ENCODE measurements around the gene NALF2. TPM values are rescaled to one million over a fixed set of nuclear protein-coding genes. Genes with fewer than 3 reads are reported as not detected.

NALF2 gene
- total RNA-seq, 1 donor from 2014 or later, result 9.8 TPM

- no peak for DNase-seq
- Mint-ChIP-seq H3K9me3 (ENCODE audit: unreplicated experiment) (peaks cover 3% of the 10 kb centered on the region), H3K4me1 (ENCODE audit: low read depth, unreplicated experiment) (peaks cover 4% of the 10 kb centered on the region), H3K4me3 (ENCODE audit: unreplicated experiment) (no peak overlapping the region), H3K36me3 (ENCODE audit: unreplicated experiment) (peaks cover 9% of the 10 kb centered on the region), H3K27me3 (ENCODE audit: unreplicated experiment) (peaks cover 2% of the 10 kb centered on the region), H3K27ac (ENCODE audit: unreplicated experiment) (no peak overlapping the region)
- TF ChIP-seq CTCF (IDR thresholded peaks at IDR 0.05; ENCODE audit: partially characterized antibody, unreplicated experiment), result no peak
Observed at GRCh38 chrX:69539437-69539836, 35.3 kb downstream of the NALF2 start.

GRCh38 chrX:69541956-69542355 lies 37.8 kb downstream of the NALF2 start:
- H3K27ac Mint-ChIP-seq (ENCODE audit: unreplicated experiment), result no peak overlapping the region
- no peak for DNase-seq
- no peak for TF ChIP-seq CTCF (IDR thresholded peaks at IDR 0.05; ENCODE audit: partially characterized antibody, unreplicated experiment)

GRCh38 chrX:69543572-69543971 lies 39.4 kb downstream of the NALF2 start:
- peaks cover 2% of the 10 kb centered on the region for H3K27me3 Mint-ChIP-seq (ENCODE audit: unreplicated experiment)
- H3K27ac Mint-ChIP-seq (ENCODE audit: unreplicated experiment), result no peak overlapping the region
- H3K4me3 Mint-ChIP-seq (ENCODE audit: unreplicated experiment), result no peak overlapping the region
- no peak for TF ChIP-seq CTCF (IDR thresholded peaks at IDR 0.05; ENCODE audit: partially characterized antibody, unreplicated experiment)
- H3K9me3 Mint-ChIP-seq (ENCODE audit: unreplicated experiment), result peaks cover 1% of the 10 kb centered on the region
- no peaks in the 10 kb centered on the region for H3K36me3 Mint-ChIP-seq (ENCODE audit: unreplicated experiment)
- DNase-seq, result no peak
- H3K4me1 Mint-ChIP-seq (ENCODE audit: low read depth, unreplicated experiment), result peaks cover 4% of the 10 kb centered on the region

More at GRCh38 chrX:69541956-69542355, 37.8 kb downstream of the NALF2 start:
- Mint-ChIP-seq H3K9me3 (ENCODE audit: unreplicated experiment) (peaks cover 1% of the 10 kb centered on the region), H3K4me3 (ENCODE audit: unreplicated experiment) (no peak overlapping the region), H3K4me1 (ENCODE audit: low read depth, unreplicated experiment) (peaks cover 4% of the 10 kb centered on the region), H3K27me3 (ENCODE audit: unreplicated experiment) (peaks cover 2% of the 10 kb centered on the region), H3K36me3 (ENCODE audit: unreplicated experiment) (no peaks in the 10 kb centered on the region)

- Mint-ChIP-seq H3K36me3 (ENCODE audit: unreplicated experiment) (no peaks in the 10 kb centered on the region), H3K9me3 (ENCODE audit: unreplicated experiment) (peaks cover 1% of the 10 kb centered on the region), H3K27me3 (ENCODE audit: unreplicated experiment) (no peaks in the 10 kb centered on the region), H3K4me3 (ENCODE audit: unreplicated experiment) (no peak overlapping the region), H3K27ac (ENCODE audit: unreplicated experiment) (no peak overlapping the region), H3K4me1 (ENCODE audit: low read depth, unreplicated experiment) (no peaks in the 10 kb centered on the region)
- DNase-seq, result no peak
- TF ChIP-seq CTCF (IDR thresholded peaks at IDR 0.05; ENCODE audit: partially characterized antibody, unreplicated experiment), result no peak
Observed at GRCh38 chrX:69546417-69546816, 42.3 kb downstream of the NALF2 start.

- no peak for DNase-seq
- peaks cover 1% of the 10 kb centered on the region for H3K9me3 Mint-ChIP-seq (ENCODE audit: unreplicated experiment)
Observed at GRCh38 chrX:69546978-69547377, 42.9 kb downstream of the NALF2 start.

More at GRCh38 chrX:69546978-69547377, 42.9 kb downstream of the NALF2 start:
- no peak for TF ChIP-seq CTCF (IDR thresholded peaks at IDR 0.05; ENCODE audit: partially characterized antibody, unreplicated experiment)
- no peak overlapping the region for H3K4me3 Mint-ChIP-seq (ENCODE audit: unreplicated experiment)
- no peak overlapping the region for H3K27ac Mint-ChIP-seq (ENCODE audit: unreplicated experiment)
- H3K36me3 Mint-ChIP-seq (ENCODE audit: unreplicated experiment), result no peaks in the 10 kb centered on the region
- no peaks in the 10 kb centered on the region for H3K4me1 Mint-ChIP-seq (ENCODE audit: low read depth, unreplicated experiment)
- H3K27me3 Mint-ChIP-seq (ENCODE audit: unreplicated experiment), result no peaks in the 10 kb centered on the region
